ENCODE data around the gene POLR1A. TPM values are rescaled to one million over a fixed set of nuclear protein-coding genes. Genes with fewer than 3 reads are reported as not detected.

POLR1A gene
- total and polyA plus RNA-seq, 8 donors, result 1.4 to 36.2 (median 5.5) TPM

GRCh38 chr2:86017901-86018896, 87.5 kb downstream of the POLR1A start:
- H3K4me3 ChIP-seq, result no peak overlapping the region
- WGBS, 5 donors, result 65 to 71% (median 70%) methylated on average over 16 to 22 of the region's 22 CpGs
- H3K27ac ChIP-seq, result no peak overlapping the region
- H3K9me3 ChIP-seq, result peaks cover 0 to 14% (median 10%) of the 10 kb centered on the region in 4 donors
- TF ChIP-seq POLR2AphosphoS5 (IDR thresholded peaks at IDR 0.05), result peak in 1 of 3 donors; percentile 75
- TF ChIP-seq CTCF (IDR thresholded peaks at IDR 0.05), result no peak
- H3K4me1 ChIP-seq, result peaks cover 11 to 25% (median 17%) of the 10 kb centered on the region in 4 donors
- H3K36me3 ChIP-seq, result no peaks in the 10 kb centered on the region
- no peaks in the 10 kb centered on the region for H3K27me3 ChIP-seq
- intact Hi-C loops (cut with DNase I; ENCODE audit: low total_unique reads), result no loop called here
- DNase-seq, result peak; percentile 51 to 67

GRCh38 chr2:86016581-86016980, 89.1 kb downstream of the POLR1A start:
- H3K9me3 ChIP-seq, result peaks cover 0 to 14% (median 10%) of the 10 kb centered on the region in 4 donors
- no peak overlapping the region for H3K4me3 ChIP-seq
- TF ChIP-seq EP300 (IDR thresholded peaks at IDR 0.05), result no peak
- TF ChIP-seq POLR2A (IDR thresholded peaks at IDR 0.05), result no peak
- no peak for TF ChIP-seq CTCF (IDR thresholded peaks at IDR 0.05)
- no peak for TF ChIP-seq POLR2AphosphoS5 (IDR thresholded peaks at IDR 0.05)
- DNase-seq, result no peak
- intact Hi-C loops (cut with DNase I; ENCODE audit: low total_unique reads), result no loop called here
- H3K27ac ChIP-seq, result peak overlapping the region in 1 of 5 donors; percentile 46
- H3K4me1 ChIP-seq, result peaks cover 11 to 25% (median 17%) of the 10 kb centered on the region in 4 donors
- H3K36me3 ChIP-seq, result no peaks in the 10 kb centered on the region
- 83 to 91% (median 87%) methylated on average over 12 of the region's 12 CpGs for WGBS, 5 donors
- H3K27me3 ChIP-seq, result no peaks in the 10 kb centered on the region

- Histone ChIP-seq H3K4me1 (peaks cover 6 to 18% (median 17%) of the 10 kb centered on the region in 4 donors), H3K27me3 (no peaks in the 10 kb centered on the region), H3K36me3 (no peaks in the 10 kb centered on the region), H3K4me3 (no peak overlapping the region), H3K9me3 (peaks cover 0 to 14% (median 10%) of the 10 kb centered on the region in 4 donors), H3K27ac (no peak overlapping the region)
- TF ChIP-seq CTCF (IDR thresholded peaks at IDR 0.05) (no peak), POLR2AphosphoS5 (IDR thresholded peaks at IDR 0.05) (no peak), EP300 (IDR thresholded peaks at IDR 0.05) (no peak)
- intact Hi-C loops (cut with DNase I; ENCODE audit: low total_unique reads), result no loop called here
- DNase-seq, result no peak
- WGBS, 5 donors, result 95 to 98% (median 97%) methylated on average over 1 of the region's 1 CpG
These were observed 90.0 kb downstream of the POLR1A start for GRCh38 chr2:86015699-86016098.

- no peaks in the 10 kb centered on the region for H3K36me3 ChIP-seq
- TF ChIP-seq CTCF (IDR thresholded peaks at IDR 0.05) (no peak), EP300 (IDR thresholded peaks at IDR 0.05) (no peak), POLR2A (IDR thresholded peaks at IDR 0.05) (no peak), POLR2AphosphoS5 (IDR thresholded peaks at IDR 0.05) (no peak)
- H3K4me3 ChIP-seq, result no peak overlapping the region
- no peak for DNase-seq
- intact Hi-C loops (cut with DNase I; ENCODE audit: low total_unique reads), result no loop called here
- WGBS, 5 donors, result 89 to 100% (median 97%) methylated on average over 2 of the region's 2 CpGs
- peaks cover 5 to 18% (median 17%) of the 10 kb centered on the region in 4 donors for H3K4me1 ChIP-seq
- H3K9me3 ChIP-seq, result peaks cover 0 to 14% (median 10%) of the 10 kb centered on the region in 4 donors
- no peak overlapping the region for H3K27ac ChIP-seq
- H3K27me3 ChIP-seq, result no peaks in the 10 kb centered on the region
These were observed 90.7 kb downstream of the POLR1A start for GRCh38 chr2:86015006-86015405.
